OCI-LY7 (cell line): Measurements from ENCODE around the gene SLA2. TPM values are rescaled to one million over a fixed set of nuclear protein-coding genes. Genes with fewer than 3 reads are reported as not detected.

Experiments
- BruUV-seq: library from RNA; stranded (reverse); fragments of 400-500 nt; replicated peaks from 2 replicates; lab custom pipeline; 2021; lab: Mats Ljungman, UMichigan
- CTCF ChIA-PET: fragments of 300-600 bp; sonication (Branson Sonifier 250); formaldehyde crosslinking; loops from one replicate; lab custom pipeline; 2022; ENCODE audit warnings: antibody characterized with exemption; ENCODE audit not compliant: unreplicated experiment; lab: Charles Lee
- POLR2A ChIA-PET: fragments of 300-600 bp; sonication (Branson Sonifier 250); formaldehyde crosslinking; loops from one replicate; lab custom pipeline; 2022; ENCODE audit warnings: antibody characterized with exemption; lab: Charles Lee
- DNase-seq: peaks from one replicate; pipeline ENCODE4 v3.0.0-alpha.2; 2015; ENCODE audit warnings: low spot score
- H2AFZ ChIP-seq: fragments of 200-600 bp; sonication (generic), shearing (Covaris generic); 2 replicates; pipeline ENCODE4 v1.6.1; 2014; ENCODE audit warnings: mild to moderate bottlenecking, antibody characterized with exemption, low read length, moderate library complexity
- H3K27ac ChIP-seq: fragments of 200-600 bp; sonication (generic); 2 replicates; pipeline ENCODE4 v1.5.1; 2014; ENCODE audit warnings: mixed run types, low read depth, mild to moderate bottlenecking, moderate library complexity, low read length, inconsistent platforms; ENCODE audit not compliant: poor library complexity, severe bottlenecking
- H3K36me3 ChIP-seq: fragments of 200-600 bp; sonication (generic); 2 replicates; pipeline ENCODE4 v1.6.1; 2014; ENCODE audit warnings: mild to moderate bottlenecking, antibody characterized with exemption, low read length, moderate library complexity, mixed read lengths; ENCODE audit not compliant: insufficient read depth
- H3K4me1 ChIP-seq: fragments of 200-600 bp; sonication (generic); 2 replicates; pipeline ENCODE4 v1.5.1; 2014; ENCODE audit warnings: mild to moderate bottlenecking, low read length; ENCODE audit not compliant: insufficient read depth, poor library complexity, severe bottlenecking
- H3K4me2 ChIP-seq: fragments of 200-600 bp; sonication (generic); 2 replicates; pipeline ENCODE4 v1.6.1; 2014; ENCODE audit warnings: mild to moderate bottlenecking, low read length
- H3K4me3 ChIP-seq: fragments of 200-600 bp; sonication (generic); 2 replicates; pipeline ENCODE4 v1.5.1; 2014; ENCODE audit warnings: mild to moderate bottlenecking, low read depth, low read length; ENCODE audit not compliant: poor library complexity, severe bottlenecking
- H3K79me2 ChIP-seq: fragments of 200-600 bp; sonication (generic); 2 replicates; pipeline ENCODE4 v1.6.1; 2016; ENCODE audit warnings: low read depth, mild to moderate bottlenecking, low read length, moderate library complexity, mixed read lengths; ENCODE audit not compliant: insufficient read depth
- H3K9me2 ChIP-seq: fragments of 200-600 bp; sonication (generic); 2 replicates; pipeline ENCODE4 v1.6.1; 2016; ENCODE audit warnings: mild to moderate bottlenecking, low read length, mixed read lengths; ENCODE audit not compliant: insufficient read depth
- H3K9me3 ChIP-seq: fragments of 200-600 bp; sonication (generic); 2 replicates; pipeline ENCODE4 v1.6.1; 2014; ENCODE audit warnings: mild to moderate bottlenecking, mixed run types, low read length, mixed read lengths
- H4K20me1 ChIP-seq: fragments of 200-600 bp; sonication (generic); 2 replicates; pipeline ENCODE4 v1.6.1; 2014; ENCODE audit warnings: mild to moderate bottlenecking, antibody characterized with exemption, low read length, moderate library complexity, mixed read lengths; ENCODE audit not compliant: insufficient read depth
- EZH2phosphoT487 ChIP-seq: fragments of 200-600 bp; sonication (generic); IDR thresholded peaks from 2 replicates; pipeline ENCODE4 v1.6.1; 2018; ENCODE audit warnings: low read depth, borderline replicate concordance, mild to moderate bottlenecking, mixed run types, antibody characterized with exemption, low read length, moderate library complexity, mixed read lengths
- intact Hi-C: fragments of 100-400 bp; cut with micrococcal nuclease; formaldehyde crosslinking; loops from one replicate; pipeline ENCODE4 v1.10.0; 2022; ENCODE audit not compliant: unreplicated experiment
- total RNA-seq, 2 experiments: library from RNA; depleted of rRNA in 1 of 2; stranded (reverse); fragments of >200 nt in 1 of 2; shearing (Covaris generic) in 1 of 2; gene quantifications; 2 replicates each; pipeline ENCODE4 v1.2.3, GENCODE V29; 2014 to 2022
- TF ChIP-seq, protein P1 (sequence below): fragments of 200-600 bp; sonication (generic); conservative IDR thresholded peaks from 2 replicates; pipeline ENCODE4 v1.5.1; 2014; ENCODE audit warnings: mild to moderate bottlenecking, antibody characterized with exemption, low read length, moderate library complexity, mixed read lengths

The SLA2 gene
- total RNA-seq, 2 experiments from 2014 or later = 2.0 to 5.0 TPM

DNA sequence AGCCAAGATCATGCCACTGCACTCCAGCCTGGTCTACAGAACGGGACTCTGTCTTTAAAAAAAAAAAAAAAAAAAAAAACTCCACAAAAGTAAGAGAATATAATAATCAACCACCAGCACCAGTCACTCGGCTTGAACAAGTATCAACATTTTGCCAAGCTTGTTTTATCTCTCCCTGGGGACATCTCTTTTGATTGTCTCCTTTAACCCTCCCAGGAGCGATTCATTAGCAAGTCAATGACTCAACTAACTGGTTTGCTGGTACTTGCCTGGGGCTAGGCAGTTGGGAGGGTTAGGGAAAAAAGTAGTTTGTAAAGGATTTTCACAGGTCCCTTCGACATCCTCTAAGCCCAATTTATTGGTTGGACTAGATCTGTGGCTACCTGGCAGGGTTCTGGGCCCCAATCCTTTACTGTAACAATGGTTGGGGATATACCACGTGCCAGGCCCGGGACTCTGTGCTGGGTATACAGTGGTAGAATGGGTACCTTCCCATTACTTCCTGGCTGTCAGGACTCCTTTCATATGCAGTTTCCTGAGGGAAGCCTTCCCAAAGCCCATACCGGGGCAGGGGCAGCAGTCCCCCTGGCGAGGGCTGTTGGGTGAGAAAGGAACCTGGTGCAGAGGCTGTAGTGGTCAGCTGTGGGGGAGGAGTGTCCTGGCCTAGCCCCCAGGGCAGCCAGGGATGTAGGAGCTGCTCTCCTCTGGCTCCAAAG, 60.4 kb downstream of the SLA2 start:
- Histone ChIP-seq H3K4me3 (no peak overlapping the region), H3K79me2 (no peaks in the 10 kb centered on the region), H3K9me2 (no peaks in the 10 kb centered on the region), H3K4me2 (no peak overlapping the region), H3K4me1 (no peaks in the 10 kb centered on the region), H3K27ac (no peak overlapping the region), H3K9me3 (no peaks in the 10 kb centered on the region), H4K20me1 (no peaks in the 10 kb centered on the region), H3K36me3 (peaks cover 83% of the 10 kb centered on the region), H2AFZ (no peak overlapping the region)
- BruUV-seq = no TSS peak
- ChIA-PET CTCF (no interaction called here), POLR2A (interaction anchor here (0.6 to 1.1 kb wide), 2 partner anchors 16 to 121 kb away, joined by 3 read pairs; no protein-coding TSS in a partner anchor)
- intact Hi-C loops = no loop called here
- no peak for DNase-seq
- TF ChIP-seq EZH2phosphoT487 = no peak
- TF ChIP-seq, protein P1, sequence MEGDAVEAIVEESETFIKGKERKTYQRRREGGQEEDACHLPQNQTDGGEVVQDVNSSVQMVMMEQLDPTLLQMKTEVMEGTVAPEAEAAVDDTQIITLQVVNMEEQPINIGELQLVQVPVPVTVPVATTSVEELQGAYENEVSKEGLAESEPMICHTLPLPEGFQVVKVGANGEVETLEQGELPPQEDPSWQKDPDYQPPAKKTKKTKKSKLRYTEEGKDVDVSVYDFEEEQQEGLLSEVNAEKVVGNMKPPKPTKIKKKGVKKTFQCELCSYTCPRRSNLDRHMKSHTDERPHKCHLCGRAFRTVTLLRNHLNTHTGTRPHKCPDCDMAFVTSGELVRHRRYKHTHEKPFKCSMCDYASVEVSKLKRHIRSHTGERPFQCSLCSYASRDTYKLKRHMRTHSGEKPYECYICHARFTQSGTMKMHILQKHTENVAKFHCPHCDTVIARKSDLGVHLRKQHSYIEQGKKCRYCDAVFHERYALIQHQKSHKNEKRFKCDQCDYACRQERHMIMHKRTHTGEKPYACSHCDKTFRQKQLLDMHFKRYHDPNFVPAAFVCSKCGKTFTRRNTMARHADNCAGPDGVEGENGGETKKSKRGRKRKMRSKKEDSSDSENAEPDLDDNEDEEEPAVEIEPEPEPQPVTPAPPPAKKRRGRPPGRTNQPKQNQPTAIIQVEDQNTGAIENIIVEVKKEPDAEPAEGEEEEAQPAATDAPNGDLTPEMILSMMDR = no peak

DNA sequence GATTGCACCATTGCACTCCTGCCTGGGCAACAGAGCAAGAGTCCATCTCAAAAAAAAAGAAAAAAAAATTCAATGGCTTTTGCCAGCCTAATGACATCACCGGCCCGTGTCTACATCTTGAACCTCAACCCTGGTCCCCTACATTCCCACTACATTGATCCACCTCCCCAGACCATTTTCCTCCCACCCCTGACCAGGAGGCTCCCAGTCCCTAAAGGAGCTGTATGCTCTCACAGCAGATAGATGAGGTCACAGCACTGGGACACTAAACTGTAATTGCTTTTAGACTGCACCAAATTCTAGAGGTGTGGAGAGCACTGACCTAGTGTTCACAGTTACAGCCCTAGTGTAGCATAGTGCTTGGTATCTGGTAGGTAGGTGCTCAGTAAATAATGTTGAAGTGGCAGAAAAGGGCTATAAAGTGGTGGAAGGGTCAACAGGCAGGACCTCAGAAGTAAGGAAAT, 61.9 kb downstream of the SLA2 start:
- ChIA-PET POLR2A (no interaction called here), CTCF (no interaction called here)
- H3K4me3 ChIP-seq = no peak overlapping the region
- H3K4me2 ChIP-seq = no peak overlapping the region
- no peak for TF ChIP-seq EZH2phosphoT487
- TF ChIP-seq, protein P1 = no peak
- no peaks in the 10 kb centered on the region for H3K9me2 ChIP-seq
- no peak overlapping the region for H2AFZ ChIP-seq
- H3K9me3 ChIP-seq = no peaks in the 10 kb centered on the region
- no TSS peak for BruUV-seq
- H3K79me2 ChIP-seq = no peaks in the 10 kb centered on the region
- no peak for DNase-seq
- intact Hi-C loops = no loop called here
- H3K4me1 ChIP-seq = no peaks in the 10 kb centered on the region
- H4K20me1 ChIP-seq = no peaks in the 10 kb centered on the region
- H3K36me3 ChIP-seq = peaks cover 88% of the 10 kb centered on the region
- no peak overlapping the region for H3K27ac ChIP-seq

DNA sequence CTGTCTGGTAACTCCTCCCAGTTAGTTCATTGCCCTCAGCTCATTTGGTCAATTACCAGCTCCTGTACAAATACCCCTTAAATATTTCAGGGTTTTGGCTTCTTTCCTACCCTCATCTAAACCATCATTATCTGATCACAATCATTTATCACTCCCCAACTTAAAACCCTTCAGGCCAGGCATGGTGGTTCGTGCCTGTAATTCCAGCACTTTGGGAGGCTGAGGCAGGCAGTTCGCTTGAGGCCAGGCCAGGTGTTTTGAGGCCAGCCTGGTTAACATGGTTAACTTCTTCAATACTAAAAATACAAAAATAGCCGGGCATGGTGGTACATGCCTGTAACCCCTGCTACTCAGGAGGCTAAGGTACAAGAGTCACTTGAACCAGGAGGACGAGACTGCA, 63.2 kb downstream of the SLA2 start:
- H3K9me2 ChIP-seq = no peaks in the 10 kb centered on the region
- peaks cover 9% of the 10 kb centered on the region; the same call in 1 of the 2 replicates for H3K79me2 ChIP-seq
- H3K27ac ChIP-seq = no peak overlapping the region
- ChIA-PET POLR2A (interaction anchor here (0.6 to 1.3 kb wide), 2 partner anchors 251 to 369 kb away, joined by 3 to 4 read pairs; no protein-coding TSS in a partner anchor), CTCF (no interaction called here)
- no peaks in the 10 kb centered on the region for H3K4me1 ChIP-seq
- no peak overlapping the region for H3K4me2 ChIP-seq
- no peak overlapping the region for H2AFZ ChIP-seq
- no peaks in the 10 kb centered on the region for H3K9me3 ChIP-seq
- H3K4me3 ChIP-seq = no peak overlapping the region
- intact Hi-C loops = no loop called here
- no peak for DNase-seq
- H4K20me1 ChIP-seq = no peaks in the 10 kb centered on the region
- no peak for TF ChIP-seq EZH2phosphoT487
- TF ChIP-seq, protein P1 = no peak
- H3K36me3 ChIP-seq = peaks cover 89% of the 10 kb centered on the region
- no TSS peak for BruUV-seq
